ENCODE measurements around the gene ASB2.

ASB2 gene

GRCh38 chr14:93978735-93979134 lies 2.4 kb upstream of the ASB2 start:
- no peak for DNase-seq (ENCODE audit: low read depth in 2 of 2)

- peak; percentile 64 to 79 for DNase-seq (ENCODE audit: low read depth in 2 of 2)
Observed at GRCh38 chr14:93977790-93978581, 1.6 kb upstream of the ASB2 start.

DNA sequence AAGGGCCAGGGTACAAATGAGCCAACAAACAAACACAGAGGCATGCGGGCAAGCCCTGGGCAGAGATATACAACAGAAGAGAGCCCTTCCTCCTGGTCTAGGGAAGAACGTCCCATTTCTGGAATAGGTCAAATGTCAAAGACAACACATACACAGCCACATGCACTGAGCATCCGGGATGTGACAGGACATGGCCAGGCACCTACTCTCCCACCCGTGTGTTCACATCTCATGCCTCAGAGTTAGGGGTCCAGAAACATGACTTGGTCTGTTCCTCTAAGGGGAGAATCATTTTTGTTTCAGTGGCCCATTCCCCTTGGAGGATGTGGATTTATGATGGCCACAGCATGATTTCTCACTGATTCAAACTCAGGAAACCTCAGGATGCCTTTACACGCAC lies 801 bp upstream of the ASB2 start:
- no peak for DNase-seq (ENCODE audit: low read depth in 2 of 2)

DNA sequence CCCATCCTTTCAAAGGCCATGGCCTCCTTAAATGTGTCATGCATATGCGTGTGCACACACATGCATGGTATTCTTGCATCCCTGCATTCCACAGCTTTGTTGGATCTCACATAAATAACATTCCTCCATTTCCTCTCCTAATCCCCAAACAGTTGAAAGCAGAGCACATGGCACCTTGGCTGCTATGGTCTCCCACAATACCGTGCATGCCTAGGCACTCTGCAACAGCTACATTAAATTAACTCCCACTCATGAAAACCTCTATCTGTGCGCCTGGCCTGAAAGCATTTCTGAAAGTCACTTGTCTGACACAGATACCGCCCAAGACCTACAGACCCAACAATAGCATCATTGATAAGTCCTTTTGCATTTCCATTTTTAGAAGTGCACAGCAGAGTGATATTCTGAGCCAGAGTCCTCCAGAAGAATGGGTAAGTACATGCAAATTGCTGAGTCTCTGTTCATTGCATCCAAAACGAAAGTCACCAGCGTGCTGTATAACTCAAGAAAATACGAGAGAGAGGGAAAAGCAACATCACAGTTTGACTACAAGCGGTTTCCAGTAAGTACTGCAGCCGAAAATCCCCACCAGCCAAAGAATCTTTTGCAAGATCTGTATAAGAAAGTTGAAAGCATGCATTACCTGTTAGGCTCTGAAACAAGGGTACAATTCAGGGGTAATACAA lies 436 bp downstream of the ASB2 start:
- peak in 1 of 2 donors; percentile 31 for DNase-seq (ENCODE audit: low read depth in 2 of 2)

DNA sequence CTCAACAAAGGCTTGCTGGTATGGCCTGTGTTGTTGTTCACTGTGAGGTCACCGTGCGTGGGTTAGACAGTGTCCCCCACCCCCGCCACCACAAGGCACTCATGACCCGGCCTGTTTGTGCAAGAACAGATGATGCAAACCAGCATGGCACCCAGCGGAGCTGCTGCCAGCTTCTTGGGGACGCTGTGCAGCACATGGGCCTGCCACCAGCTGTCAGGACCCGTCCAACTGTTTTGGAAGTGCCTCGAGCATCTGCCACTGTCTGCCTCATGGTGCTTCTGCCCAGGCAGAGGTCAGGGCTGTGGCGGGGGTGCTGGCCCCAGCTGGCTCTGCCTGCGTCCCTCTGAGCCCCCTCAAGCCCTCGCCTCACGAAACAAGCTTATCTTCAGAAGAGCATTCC lies 1.5 kb downstream of the ASB2 start:
- DNase-seq (ENCODE audit: low read depth in 2 of 2), result no peak

DNA sequence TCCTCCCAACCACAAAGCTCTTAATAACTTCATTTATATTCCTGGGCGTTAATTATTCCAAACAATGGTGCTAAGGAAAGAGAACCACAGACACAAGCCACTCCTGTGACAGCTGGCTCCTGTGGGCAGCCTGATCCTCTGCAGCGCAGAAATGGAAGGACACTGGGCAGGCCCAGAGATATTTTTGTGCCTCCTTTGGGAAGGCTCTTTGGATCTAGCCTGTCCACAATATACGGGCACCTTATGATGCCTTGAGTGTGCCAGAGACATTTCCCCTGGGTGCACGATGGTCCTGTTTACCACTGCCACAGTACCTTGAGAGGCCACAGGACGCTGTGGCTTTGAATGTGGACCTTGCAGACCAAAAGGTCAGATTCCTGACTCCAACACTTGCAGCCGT lies 2.1 kb downstream of the ASB2 start:
- no peak for DNase-seq (ENCODE audit: low read depth in 2 of 2)

DNA sequence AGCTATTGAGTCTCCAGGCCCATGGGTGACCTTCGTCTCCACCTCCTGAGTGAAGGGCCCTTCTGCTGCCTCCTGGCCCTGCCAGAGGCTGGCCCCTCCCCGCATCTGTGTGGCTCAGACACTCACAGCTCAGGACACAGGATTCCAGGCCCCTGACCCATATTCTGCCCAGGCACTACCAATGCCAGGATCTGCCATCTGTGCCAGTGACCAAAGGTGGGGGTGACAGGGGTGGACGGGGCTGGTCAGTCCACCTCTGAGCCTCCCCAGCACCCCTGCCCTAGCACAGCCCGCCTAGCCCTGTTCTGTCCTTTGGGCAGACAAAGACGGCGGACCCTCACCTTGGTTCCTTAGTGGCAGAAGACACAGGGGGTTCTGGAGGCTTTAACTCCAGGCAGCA lies 2.8 kb downstream of the ASB2 start:
- no peak for DNase-seq (ENCODE audit: low read depth in 2 of 2)

DNA sequence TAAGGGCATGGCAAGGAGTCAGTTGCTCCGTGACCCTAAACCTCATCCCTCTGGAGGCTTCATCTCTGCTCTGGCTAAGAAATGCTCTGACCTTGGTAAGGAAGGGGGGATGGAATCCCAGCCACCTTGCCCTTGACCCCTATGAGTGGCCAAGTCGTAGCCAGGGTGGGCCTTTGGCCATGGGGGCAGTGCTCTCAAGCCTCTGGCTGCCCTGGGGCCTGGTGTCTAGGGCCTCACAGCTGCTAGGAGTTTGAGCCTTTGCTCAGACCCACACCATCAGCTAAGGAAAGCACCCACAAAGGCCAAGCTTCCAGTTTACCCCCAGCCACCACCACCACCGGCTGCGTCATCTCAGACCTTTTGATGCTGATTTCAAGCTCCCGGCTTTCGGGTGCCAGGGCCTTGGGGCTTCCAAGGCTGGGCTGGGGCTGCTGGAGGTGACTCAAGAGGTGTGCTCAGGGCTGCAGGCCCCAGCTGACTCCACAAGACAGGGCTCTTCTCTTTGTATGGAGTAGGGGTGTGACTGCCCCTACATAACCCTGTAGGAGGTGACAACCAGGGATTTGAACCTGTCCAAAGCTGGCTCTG lies 3.7 kb downstream of the ASB2 start:
- DNase-seq (ENCODE audit: low read depth in 2 of 2), result no peak

GRCh38 chr14:93971635-93972027 lies 4.7 kb downstream of the ASB2 start:
- DNase-seq (ENCODE audit: low read depth in 2 of 2), result no peak

GRCh38 chr14:93970965-93971634 lies 5.3 kb downstream of the ASB2 start:
- peak in 1 of 2 donors; percentile 43 for DNase-seq (ENCODE audit: low read depth in 2 of 2)

GRCh38 chr14:93970585-93970964 lies 5.8 kb downstream of the ASB2 start:
- DNase-seq (ENCODE audit: low read depth in 2 of 2), result peak in 1 of 2 donors; percentile 55

GRCh38 chr14:93969082-93969828 lies 7.1 kb downstream of the ASB2 start:
- DNase-seq (ENCODE audit: low read depth in 2 of 2), result no peak

- no peak for DNase-seq (ENCODE audit: low read depth in 2 of 2)
Observed at GRCh38 chr14:93967637-93968250, 8.6 kb downstream of the ASB2 start.

GRCh38 chr14:93965946-93966474 lies 10.4 kb downstream of the ASB2 start:
- DNase-seq (ENCODE audit: low read depth in 2 of 2), result no peak

DNA sequence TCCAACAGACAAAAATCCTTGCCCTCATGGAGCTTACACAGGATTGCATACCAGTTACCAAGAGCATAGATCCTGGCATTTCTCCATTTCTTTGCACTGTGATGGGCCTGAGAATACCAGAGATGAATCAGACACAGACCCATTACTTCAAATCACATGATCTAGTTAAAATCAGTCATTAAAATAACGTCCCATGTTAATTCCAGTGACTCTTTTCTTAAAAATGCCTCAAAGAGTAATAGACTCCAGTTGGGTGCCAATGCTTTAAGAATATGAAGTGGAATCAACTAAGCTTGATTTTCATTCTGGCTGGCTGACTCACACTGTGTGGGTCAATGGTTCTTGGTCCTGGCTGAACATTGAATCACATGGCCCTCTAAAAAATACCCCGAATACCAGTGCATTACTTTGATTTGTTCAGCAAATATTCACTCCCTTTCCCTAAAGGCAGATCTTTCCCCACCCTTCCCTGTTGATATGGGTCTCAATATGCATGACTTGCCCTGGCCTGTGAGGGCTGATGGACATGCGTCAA lies 11.0 kb downstream of the ASB2 start:
- no peak for DNase-seq (ENCODE audit: low read depth in 2 of 2)

GRCh38 chr14:93964820-93965286 lies 11.5 kb downstream of the ASB2 start:
- no peak for DNase-seq (ENCODE audit: low read depth in 2 of 2)

GRCh38 chr14:93964281-93964680 lies 12.1 kb downstream of the ASB2 start:
- DNase-seq (ENCODE audit: low read depth in 2 of 2), result no peak

DNA sequence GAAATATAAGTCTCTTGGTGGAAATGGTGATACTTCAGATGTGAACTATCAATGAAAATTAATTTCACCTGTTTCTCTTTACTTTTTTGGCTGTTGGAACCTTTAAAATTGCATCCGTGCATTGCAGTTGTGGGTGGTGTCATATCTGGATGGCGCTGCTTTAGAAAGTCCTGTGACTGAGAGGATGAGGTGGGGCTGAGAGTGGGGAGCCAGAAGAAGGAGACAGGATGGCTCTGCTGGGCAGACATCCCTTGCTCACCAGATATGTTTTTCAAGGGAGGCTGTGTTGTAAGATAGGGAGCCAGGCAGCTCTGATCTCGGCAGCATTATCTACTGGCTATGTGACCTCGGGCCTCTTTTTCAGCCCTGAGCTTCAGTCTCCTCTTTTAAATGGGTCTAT lies 12.7 kb downstream of the ASB2 start:
- DNase-seq (ENCODE audit: low read depth in 2 of 2), result no peak

- peak in 1 of 2 donors; percentile 36 for DNase-seq (ENCODE audit: low read depth in 2 of 2)
Observed at GRCh38 chr14:93962701-93963601, 13.4 kb downstream of the ASB2 start.

DNA sequence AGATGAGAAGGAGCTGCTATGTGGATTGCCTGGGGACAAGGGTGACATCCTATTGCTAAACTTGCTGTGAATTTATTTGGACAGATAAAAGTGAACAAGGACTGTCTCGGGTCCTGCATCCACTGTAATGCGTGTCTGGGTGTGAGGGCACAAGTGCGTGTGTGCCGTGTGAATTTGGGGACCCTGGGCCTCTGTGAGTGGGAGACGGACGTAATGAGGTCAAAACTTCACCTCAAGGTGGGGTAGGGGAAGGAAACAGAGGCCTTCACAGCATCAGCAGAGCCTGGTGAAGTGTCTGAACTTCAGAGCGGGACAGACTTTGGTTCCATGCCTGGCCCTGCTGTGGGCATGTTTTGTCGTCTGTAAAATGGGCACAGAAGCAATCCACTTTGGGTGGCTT lies 14.8 kb downstream of the ASB2 start:
- no peak for DNase-seq (ENCODE audit: low read depth in 2 of 2)

Data from stimulated activated CD4-positive, alpha-beta T cell treated with anti-CD3 and anti-CD28 coated beads, Interleukin-15, amount 100 ng/mL, for 48 hours (primary cell).